ENCODE results near the gene NRP2.

NRP2 gene

DNA sequence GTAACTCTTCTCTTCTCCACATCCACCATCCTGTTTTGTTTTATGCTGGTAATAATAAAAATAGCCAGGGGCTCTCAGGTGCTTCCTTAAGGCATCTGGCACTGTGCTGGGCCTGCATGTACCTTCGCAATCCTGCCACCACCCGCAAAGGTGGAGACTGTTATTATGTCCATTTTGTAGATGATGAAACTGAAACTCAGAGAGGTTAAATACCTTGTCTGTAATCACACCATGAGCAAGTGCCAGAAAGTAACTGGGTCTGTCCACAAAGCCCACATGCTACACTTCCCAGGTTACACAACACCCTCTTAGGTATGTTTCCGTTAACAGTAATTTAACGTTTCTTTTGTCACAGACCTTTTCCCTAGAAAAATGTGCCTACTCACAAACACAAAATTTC, 27.0 kb downstream of the NRP2 start:
- Histone ChIP-seq H3K4me2 (ENCODE audit: low read depth, low read length, poor library complexity, severe bottlenecking) (no peak overlapping the region), H3K4me1 (ENCODE audit: insufficient read depth, low read length, poor library complexity, severe bottlenecking) (peaks cover 8% of the 10 kb centered on the region), H3K9me2 (replicated peaks; ENCODE audit: low read depth, low read length) (no peaks in the 10 kb centered on the region)

DNA sequence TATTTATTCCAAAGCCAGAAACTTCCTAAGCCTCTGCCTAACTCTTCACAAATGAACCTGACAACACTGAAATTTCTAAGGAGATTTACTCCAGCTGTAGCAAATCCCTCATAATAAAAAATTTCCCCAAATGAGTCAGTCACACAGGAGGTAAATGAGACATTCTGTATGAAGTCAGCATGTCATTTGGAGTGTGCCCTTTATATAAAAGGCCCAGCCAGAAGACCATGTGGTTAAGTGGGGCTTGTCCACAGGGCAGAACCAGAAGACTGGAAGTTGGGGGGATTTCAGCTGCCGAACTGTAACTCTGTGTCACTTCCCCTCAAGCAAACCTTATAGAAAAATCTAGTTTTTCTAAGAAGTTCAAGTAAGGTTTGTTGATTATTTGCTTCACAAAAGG, 30.2 kb downstream of the NRP2 start:
- no peaks in the 10 kb centered on the region for H3K4me1 ChIP-seq (ENCODE audit: insufficient read depth, low read length, poor library complexity, severe bottlenecking)
- no peak overlapping the region for H3K4me3 ChIP-seq (ENCODE audit: low read length, poor library complexity, severe bottlenecking)
- H3F3A ChIP-seq (ENCODE audit: low read depth): no peaks in the 10 kb centered on the region
- H3K9me3 ChIP-seq (ENCODE audit: insufficient read depth, low read depth, low read length): no peaks in the 10 kb centered on the region
- no peak overlapping the region for H3K9ac ChIP-seq (ENCODE audit: low read depth, low read length, poor library complexity, severe bottlenecking)
- no peak overlapping the region for H2AFZ ChIP-seq (ENCODE audit: low read length)
- TF ChIP-seq, protein P1, sequence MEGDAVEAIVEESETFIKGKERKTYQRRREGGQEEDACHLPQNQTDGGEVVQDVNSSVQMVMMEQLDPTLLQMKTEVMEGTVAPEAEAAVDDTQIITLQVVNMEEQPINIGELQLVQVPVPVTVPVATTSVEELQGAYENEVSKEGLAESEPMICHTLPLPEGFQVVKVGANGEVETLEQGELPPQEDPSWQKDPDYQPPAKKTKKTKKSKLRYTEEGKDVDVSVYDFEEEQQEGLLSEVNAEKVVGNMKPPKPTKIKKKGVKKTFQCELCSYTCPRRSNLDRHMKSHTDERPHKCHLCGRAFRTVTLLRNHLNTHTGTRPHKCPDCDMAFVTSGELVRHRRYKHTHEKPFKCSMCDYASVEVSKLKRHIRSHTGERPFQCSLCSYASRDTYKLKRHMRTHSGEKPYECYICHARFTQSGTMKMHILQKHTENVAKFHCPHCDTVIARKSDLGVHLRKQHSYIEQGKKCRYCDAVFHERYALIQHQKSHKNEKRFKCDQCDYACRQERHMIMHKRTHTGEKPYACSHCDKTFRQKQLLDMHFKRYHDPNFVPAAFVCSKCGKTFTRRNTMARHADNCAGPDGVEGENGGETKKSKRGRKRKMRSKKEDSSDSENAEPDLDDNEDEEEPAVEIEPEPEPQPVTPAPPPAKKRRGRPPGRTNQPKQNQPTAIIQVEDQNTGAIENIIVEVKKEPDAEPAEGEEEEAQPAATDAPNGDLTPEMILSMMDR (conservative IDR thresholded peaks at IDR 0.05; ENCODE audit: low read length): no peak
- no peak for TF ChIP-seq EZH2phosphoT487 (IDR thresholded peaks at IDR 0.05; ENCODE audit: borderline replicate concordance)
- H3K27me3 ChIP-seq (ENCODE audit: insufficient read depth, low read length, poor library complexity, severe bottlenecking): no peaks in the 10 kb centered on the region
- H3K4me2 ChIP-seq (ENCODE audit: low read depth, low read length, poor library complexity, severe bottlenecking): no peak overlapping the region
- no peaks in the 10 kb centered on the region for H3K79me2 ChIP-seq (ENCODE audit: insufficient read depth, low read length)
- no peaks in the 10 kb centered on the region for H3K36me3 ChIP-seq (ENCODE audit: insufficient read depth, low read length)
- H3K9me2 ChIP-seq (replicated peaks; ENCODE audit: low read depth, low read length): no peaks in the 10 kb centered on the region
- no peaks in the 10 kb centered on the region for H4K20me1 ChIP-seq (ENCODE audit: insufficient read depth, low read length, poor library complexity, severe bottlenecking)

More for the DNA sequence above, 27.0 kb downstream of the NRP2 start:
- no peak overlapping the region for H2AFZ ChIP-seq (ENCODE audit: low read length)
- H3K9me3 ChIP-seq (ENCODE audit: insufficient read depth, low read depth, low read length): no peaks in the 10 kb centered on the region
- H3K36me3 ChIP-seq (ENCODE audit: insufficient read depth, low read length): no peaks in the 10 kb centered on the region
- TF ChIP-seq, protein P1 (conservative IDR thresholded peaks at IDR 0.05; ENCODE audit: low read length): no peak
- no peak for TF ChIP-seq EZH2phosphoT487 (IDR thresholded peaks at IDR 0.05; ENCODE audit: borderline replicate concordance)
- no peaks in the 10 kb centered on the region for H3K27me3 ChIP-seq (ENCODE audit: insufficient read depth, low read length, poor library complexity, severe bottlenecking)
- H3K4me3 ChIP-seq (ENCODE audit: low read length, poor library complexity, severe bottlenecking): no peak overlapping the region
- no peaks in the 10 kb centered on the region for H3F3A ChIP-seq (ENCODE audit: low read depth)
- no peak overlapping the region for H3K9ac ChIP-seq (ENCODE audit: low read depth, low read length, poor library complexity, severe bottlenecking)
- no peaks in the 10 kb centered on the region for H3K79me2 ChIP-seq (ENCODE audit: insufficient read depth, low read length)
- no peaks in the 10 kb centered on the region for H4K20me1 ChIP-seq (ENCODE audit: insufficient read depth, low read length, poor library complexity, severe bottlenecking)

DNA sequence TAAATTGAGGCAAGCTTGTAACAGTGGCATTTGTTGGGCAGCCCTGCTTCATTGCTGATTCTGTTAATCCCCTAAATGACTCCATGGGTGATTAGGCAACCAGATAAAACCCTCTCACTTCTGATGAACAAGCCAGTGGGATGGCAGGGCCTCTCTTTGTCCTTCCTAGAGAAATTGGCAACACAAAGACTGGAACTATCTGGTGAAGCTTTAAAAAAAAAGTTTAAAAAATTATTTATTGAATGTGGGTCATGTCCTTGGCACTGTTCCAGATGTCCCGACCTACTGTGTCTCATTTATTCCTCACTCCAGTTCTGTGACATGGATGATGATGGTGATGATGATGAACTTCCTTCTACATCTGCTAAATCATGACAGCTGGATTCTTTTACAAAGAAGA, 30.8 kb downstream of the NRP2 start:
- no peaks in the 10 kb centered on the region for H3K4me1 ChIP-seq (ENCODE audit: insufficient read depth, low read length, poor library complexity, severe bottlenecking)
- no peak overlapping the region for H3K4me3 ChIP-seq (ENCODE audit: low read length, poor library complexity, severe bottlenecking)
- H2AFZ ChIP-seq (ENCODE audit: low read length): no peak overlapping the region
- no peaks in the 10 kb centered on the region for H4K20me1 ChIP-seq (ENCODE audit: insufficient read depth, low read length, poor library complexity, severe bottlenecking)
- no peaks in the 10 kb centered on the region for H3K27me3 ChIP-seq (ENCODE audit: insufficient read depth, low read length, poor library complexity, severe bottlenecking)
- no peak overlapping the region for H3K4me2 ChIP-seq (ENCODE audit: low read depth, low read length, poor library complexity, severe bottlenecking)
- H3F3A ChIP-seq (ENCODE audit: low read depth): no peaks in the 10 kb centered on the region
- no peak overlapping the region for H3K9ac ChIP-seq (ENCODE audit: low read depth, low read length, poor library complexity, severe bottlenecking)
- no peaks in the 10 kb centered on the region for H3K9me2 ChIP-seq (replicated peaks; ENCODE audit: low read depth, low read length)
- H3K36me3 ChIP-seq (ENCODE audit: insufficient read depth, low read length): no peaks in the 10 kb centered on the region
- TF ChIP-seq, protein P1 (conservative IDR thresholded peaks at IDR 0.05; ENCODE audit: low read length): no peak
- TF ChIP-seq EZH2phosphoT487 (IDR thresholded peaks at IDR 0.05; ENCODE audit: borderline replicate concordance): no peak
- no peaks in the 10 kb centered on the region for H3K79me2 ChIP-seq (ENCODE audit: insufficient read depth, low read length)
- H3K9me3 ChIP-seq (ENCODE audit: insufficient read depth, low read depth, low read length): no peaks in the 10 kb centered on the region
